Right ventricle myocardium inferior (tissue), 1 donor: ENCODE data around the gene SENP8. TPM values are rescaled to one million over a fixed set of nuclear protein-coding genes. Genes with fewer than 3 reads are reported as not detected.
"Not testable (repeated sequence)": the region's sequence is repeated elsewhere in the genome, so short reads cannot be mapped to it uniquely, and the experiment has no call there.

Experiments used
- ATAC-seq: fragments of 200-7000 bp; cut with Tn5 transposase; one replicate; pipeline ENCODE4 v1.9.1; 2020; ENCODE audit warnings: mild to moderate bottlenecking, moderate library complexity
- DNase-seq: peaks from one replicate; pipeline ENCODE4 v3.0.0; 2021; ENCODE audit errors: missing footprints
- intact Hi-C: fragments of 100-400 bp; cut with DNase I; formaldehyde crosslinking; loops from one replicate; pipeline ENCODE4 v1.11.0; 2022
- long read RNA-seq: library from polyadenylated mRNA; unstranded; transcript quantifications from one replicate; pipeline ENCODE4 v2.0.0, GENCODE V29; 2021
- total RNA-seq: library from RNA; stranded (reverse); fragmentation: NEBNext Ultra II Directional; extraction: Animal tissue kit (Norgen Biotek cat#: 25700); gene quantifications from one replicate; pipeline ENCODE4 v1.2.1, GENCODE V29; 2021
- donor health status: DM: no; HTN: yes; CAD: no; lungs with severe emphysema.

SENP8 gene
- total RNA-seq, result 5.9 TPM
- long read RNA-seq, full-length matches to known transcripts, result 2 of 3 reads
- long read RNA-seq, partial matches to known transcripts, result 0 of 3 reads
- long read RNA-seq, other reads (novel, unspliced or antisense), result 1 of 3 reads

- intact Hi-C loops, result loop anchor here (5.0 kb wide), 1 partner anchor 39 kb away; no protein-coding TSS in a partner anchor
Observed at GRCh38 chr15:72118017-72118978, at the start of gene SENP8, which contains the start of gene MYO9A. SENP8 (plus strand) TSS chr15:72118403; CDS start chr15:72139624, 21,221 bp downstream. MYO9A (minus strand) TSS chr15:72118150; CDS start chr15:72046563, 71,587 bp downstream.

GRCh38 chr15:72068856-72069255 is 49.3 kb upstream of the SENP8 start:
- intact Hi-C loops, result no loop called here
- DNase-seq (no peak), ATAC-seq (no peak)

More at GRCh38 chr15:72118017-72118978, at the start of gene SENP8, which contains the start of gene MYO9A:
- ATAC-seq, result peak; percentile 92
- peak; percentile 98 for DNase-seq

- intact Hi-C loops, result no loop called here
- DNase-seq, result no peak
- no peak for ATAC-seq
Observed at GRCh38 chr15:72070817-72071447, 47.3 kb upstream of the SENP8 start.

GRCh38 chr15:72071448-72071825 is 46.8 kb upstream of the SENP8 start:
- DNase-seq, intact Hi-C loops, ATAC-seq: not testable (repeated sequence)

GRCh38 chr15:72074335-72075060 is 43.7 kb upstream of the SENP8 start:
- DNase-seq (no peak), ATAC-seq (no peak)
- intact Hi-C loops, result no loop called here

- intact Hi-C loops, result no loop called here
- no peak for DNase-seq
- no peak for ATAC-seq
Observed at GRCh38 chr15:72077950-72078349, 40.3 kb upstream of the SENP8 start.

GRCh38 chr15:72078887-72079286 is 39.3 kb upstream of the SENP8 start:
- intact Hi-C loops, result no loop called here
- DNase-seq (no peak), ATAC-seq (no peak)

GRCh38 chr15:72082176-72082575 is 36.0 kb upstream of the SENP8 start:
- no peak for ATAC-seq
- no peak for DNase-seq
- intact Hi-C loops, result no loop called here

GRCh38 chr15:72086010-72086697 is 32.0 kb upstream of the SENP8 start:
- DNase-seq (no peak), ATAC-seq (peak; percentile 57)
- intact Hi-C loops, result no loop called here

GRCh38 chr15:72086920-72087648 is 31.1 kb upstream of the SENP8 start:
- ATAC-seq, result peak; percentile 50
- DNase-seq, result no peak
- intact Hi-C loops, result no loop called here

- intact Hi-C loops, result no loop called here
- DNase-seq (no peak), ATAC-seq (no peak)
Observed at GRCh38 chr15:72092006-72092405, 26.2 kb upstream of the SENP8 start.

GRCh38 chr15:72092691-72093090 is 25.5 kb upstream of the SENP8 start:
- intact Hi-C loops, result no loop called here

GRCh38 chr15:72096796-72097195 is 21.4 kb upstream of the SENP8 start:
- DNase-seq, result no peak
- no peak for ATAC-seq
- intact Hi-C loops, result no loop called here

More at GRCh38 chr15:72092691-72093090, 25.5 kb upstream of the SENP8 start:
- ATAC-seq (no peak), DNase-seq (no peak)

- no peak for ATAC-seq
- intact Hi-C loops, result no loop called here
Observed at GRCh38 chr15:72098040-72098439, 20.2 kb upstream of the SENP8 start.

GRCh38 chr15:72099155-72099554 is 19.0 kb upstream of the SENP8 start:
- intact Hi-C loops, result no loop called here

More at GRCh38 chr15:72098040-72098439, 20.2 kb upstream of the SENP8 start:
- DNase-seq, result no peak

GRCh38 chr15:72100551-72100950 is 17.7 kb upstream of the SENP8 start:
- DNase-seq, intact Hi-C loops, ATAC-seq: not testable (repeated sequence)

More at GRCh38 chr15:72099155-72099554, 19.0 kb upstream of the SENP8 start:
- DNase-seq, result no peak
- no peak for ATAC-seq

- ATAC-seq (no peak), DNase-seq (no peak)
- intact Hi-C loops, result no loop called here
Observed at GRCh38 chr15:72105111-72105510, 13.1 kb upstream of the SENP8 start.
